K562 (cell line): ENCODE results near the gene CCDC9. TPM values are rescaled to one million over a fixed set of nuclear protein-coding genes. Genes with fewer than 3 reads are reported as not detected.
A peak's percentile ranks its signal among the peaks of the same experiment; 100 is the strongest.

Source experiments
- E2F3 ChIP-seq: fragments of 250-450 bp; sonication (Bioruptor Pico); IDR thresholded peaks from 2 replicates; pipeline ENCODE4 v1.4.0; 2020; ENCODE audit warnings: mild to moderate bottlenecking
- ETV6 ChIP-seq, 3 experiments: fragments of 150-350 bp in 1 of 3; sonication (generic) in 1 of 3; formaldehyde crosslinking in 1 of 3; IDR thresholded peaks; 2 replicates each; pipeline versions ENCODE4 v1.6.1 to v1.8.0; 2014 to 2022; ENCODE audit warnings: borderline replicate concordance in 2 of 3, low read depth in 2 of 3, antibody characterized with exemption in 1 of 3, low read length in 1 of 3, mild to moderate bottlenecking in 1 of 3, missing genetic modification reagents in 1 of 3
- FOSL1 ChIP-seq: fragments of 200-800 bp; sonication (Bioruptor generic); conservative IDR thresholded peaks from 2 replicates; pipeline ENCODE4 v1.6.1; 2016; ENCODE audit warnings: missing genetic modification characterization, missing compliant biosample characterization
- FUS ChIP-seq: fragments of 200-400 bp; formaldehyde crosslinking; optimal IDR thresholded peaks from 2 replicates; pipeline ENCODE3; 2017; ENCODE audit warnings: low read depth, low read length
- HNRNPL ChIP-seq: fragments of 200-400 bp; formaldehyde crosslinking; IDR thresholded peaks from 2 replicates; pipeline ENCODE4 v1.6.1; 2017; ENCODE audit warnings: low read depth, mild to moderate bottlenecking, low read length
- JUNB ChIP-seq: fragments of 450-650 bp; formaldehyde crosslinking; conservative IDR thresholded peaks from 2 replicates; pipeline ENCODE4 v1.4.0; 2020; ENCODE audit warnings: mild to moderate bottlenecking
- LARP7 ChIP-seq: fragments of 450-650 bp; IDR thresholded peaks from 2 replicates; pipeline ENCODE4 v1.6.1; 2016
- MAFK ChIP-seq: IDR thresholded peaks from 2 replicates; pipeline ENCODE4 v1.6.1; 2011; ENCODE audit warnings: low read length, improper control_type of control experiment
- MED1 ChIP-seq: sonication (generic); formaldehyde crosslinking; IDR thresholded peaks from 2 replicates; pipeline ENCODE4 v1.8.1; 2023; ENCODE audit warnings: missing genetic modification reagents, borderline replicate concordance
- MTA1 ChIP-seq: fragments of 450-650 bp; IDR thresholded peaks from 2 replicates; pipeline ENCODE4 v1.6.1; 2017; ENCODE audit warnings: borderline replicate concordance
- PRMT5 ChIP-seq: sonication (generic); formaldehyde crosslinking; IDR thresholded peaks from 2 replicates; pipeline ENCODE4 v1.5.0; 2020; ENCODE audit warnings: missing genetic modification reagents
- SIN3A ChIP-seq, 2 experiments: fragments of 150-350 bp in 1 of 2; IDR thresholded peaks; 2 replicates each; pipeline ENCODE4 v1.6.1; 2011 to 2016; ENCODE audit warnings: borderline replicate concordance in 2 of 2, low read depth in 2 of 2, low read length in 2 of 2, mild to moderate bottlenecking in 2 of 2, moderate library complexity in 2 of 2; ENCODE audit not compliant: control insufficient read depth in 1 of 2
- SMAD2 ChIP-seq: fragments of 150-350 bp; IDR thresholded peaks from 2 replicates; pipeline ENCODE4 v1.6.1; 2014; ENCODE audit warnings: low read depth, mild to moderate bottlenecking, low read length
- SOX6 ChIP-seq: fragments of 450-650 bp; IDR thresholded peaks from 2 replicates; pipeline ENCODE4 v1.6.1; 2014; ENCODE audit warnings: mild to moderate bottlenecking
- SP2 ChIP-seq: IDR thresholded peaks from 2 replicates; pipeline ENCODE4 v1.6.1; 2011; ENCODE audit warnings: mild to moderate bottlenecking, low read depth, low read length, moderate library complexity; ENCODE audit not compliant: poor library complexity, severe bottlenecking; ENCODE audit errors: extremely low read depth
- TCFL5 ChIP-seq: fragments of 250-450 bp; sonication (Bioruptor Pico); conservative IDR thresholded peaks from 2 replicates; pipeline ENCODE4 v1.6.1; 2021; ENCODE audit warnings: mild to moderate bottlenecking, moderate library complexity, matching md5 sums
- TSC22D4 ChIP-seq: fragments of 450-650 bp; IDR thresholded peaks from 2 replicates; pipeline ENCODE4 v1.6.1; 2016; ENCODE audit warnings: missing genetic modification characterization, missing biosample characterization, control low read depth
- U2AF2 ChIP-seq: fragments of 200-400 bp; formaldehyde crosslinking; optimal IDR thresholded peaks from 2 replicates; pipeline ENCODE3; 2017; ENCODE audit warnings: low read depth, mild to moderate bottlenecking, low read length
- YY1 ChIP-seq, 3 experiments: IDR thresholded peaks; 2 replicates each; pipeline ENCODE4 v1.6.1; 2011; ENCODE audit warnings: low read length in 2 of 3, mild to moderate bottlenecking in 2 of 3, moderate library complexity in 2 of 3, borderline replicate concordance in 1 of 3, control low read depth in 1 of 3, low read depth in 1 of 3; ENCODE audit not compliant: insufficient read depth in 3 of 3, insufficient replicate concordance in 2 of 3, control insufficient read depth in 1 of 3, insufficient read length in 1 of 3; ENCODE audit errors: extremely low read depth in 1 of 3
- ZBTB1 ChIP-seq: sonication (generic); formaldehyde crosslinking; IDR thresholded peaks from 2 replicates; pipeline ENCODE4 v1.8.1; 2023; ENCODE audit warnings: missing genetic modification reagents, low read depth, mild to moderate bottlenecking, borderline replicate concordance
- ZBTB2 ChIP-seq: fragments of 450-650 bp; IDR thresholded peaks from 2 replicates; pipeline ENCODE4 v1.6.1; 2016; ENCODE audit warnings: antibody characterized with exemption
- ZBTB5 ChIP-seq: fragments of 450-650 bp; IDR thresholded peaks from 2 replicates; pipeline ENCODE4 v1.6.1; 2017; ENCODE audit warnings: antibody characterized with exemption
- ZNF12 ChIP-seq: sonication (generic); formaldehyde crosslinking; IDR thresholded peaks from 2 replicates; pipeline ENCODE4 v1.4.0; 2020; ENCODE audit warnings: mild to moderate bottlenecking, missing genetic modification reagents
- polyA plus RNA-seq, 8 experiments: library from polyadenylated mRNA; depleted of rRNA in 4 of 8; stranded (reverse) in 5 of 8; unstranded in 3 of 8; fragments of >200 nt; fragmentation: Nextera tagmentation in 2 of 8; fragmentation: Illumina TruSeq in 1 of 8; extraction: Ambion mirVana in 2 of 8; extraction: Trizol in 1 of 8; gene quantifications; 2 replicates each; pipeline versions ENCODE4 v1.2.1 to v1.2.3, GENCODE V29; 2011 to 2014; ENCODE audit warnings: inconsistent platforms in 1 of 8, missing spikeins in 1 of 8
- total RNA-seq, 7 experiments: library from RNA; depleted of rRNA in 6 of 7; stranded (reverse); fragments of >200 nt in 6 of 7; fragmentation: Illumina TruSeq in 2 of 7; extraction: Trizol in 2 of 7; gene quantifications; 2 replicates each; pipeline versions ENCODE4 v1.2.1 to v1.2.3, GENCODE V29; 2011 to 2021; ENCODE audit warnings: low replicate concordance in 1 of 7

Gene CCDC9
- total and polyA plus RNA-seq, 9 of the 15 experiments (the other 6 are each of a cell fraction or from before 2014, with no cell fraction given) = 0.23 to 38.6 (median 8.4) TPM

GRCh38 chr19:47230921-47231214 lies 25.5 kb upstream of the CCDC9 start, which contains the start of gene BBC3 (continued):
- TF ChIP-seq ZBTB5 (no peak), ZBTB1 (CRISPR knock-in tag) (no peak), HNRNPL (no peak), SMAD2 (no peak), E2F3 (no peak), MTA1 (no peak), ETV6 (IDR thresholded peaks at IDR 0.05; ENCODE audit: borderline replicate concordance in 1 of 2, low read depth in 2 of 2, low read length in 1 of 2) (no peak), ETV6 (CRISPR knock-in tag; IDR thresholded peaks at IDR 0.05; ENCODE audit: borderline replicate concordance) (no peak), SP2 (no peak), SOX6 (no peak), ZBTB2 (no peak), TCFL5 (CRISPR knock-in tag) (no peak), MAFK (no peak), YY1 (IDR thresholded peaks at IDR 0.05; ENCODE audit: borderline replicate concordance in 1 of 3, control insufficient read depth in 1 of 3, extremely low read depth in 1 of 3, insufficient read depth in 3 of 3, insufficient read length in 1 of 3, insufficient replicate concordance in 2 of 3, low read depth in 1 of 3, low read length in 2 of 3) (peak in 1 of 3 experiments; percentile 29), MED1 (no peak), TSC22D4 (tag) (no peak), LARP7 (no peak), JUNB (CRISPR knock-in tag) (no peak), PRMT5 (CRISPR knock-in tag) (no peak), FOSL1 (no peak), FUS (no peak), ZNF12 (CRISPR knock-in tag) (0 out of 2 replicates have a peak, but pooled peaks have one; percentile 3), SIN3A (IDR thresholded peaks at IDR 0.05; ENCODE audit: borderline replicate concordance in 2 of 2, control insufficient read depth in 1 of 2, low read depth in 2 of 2, low read length in 2 of 2) (peak in 1 of 2 experiments; percentile 67; a peak in 1 of 4 replicates), U2AF2 (no peak)
